OCI-LY7 (cell line): Measurements from ENCODE around the gene CCNL2. TPM values are rescaled to one million over a fixed set of nuclear protein-coding genes. Genes with fewer than 3 reads are reported as not detected.

Source experiments
- BruUV-seq: library from RNA; stranded (reverse); fragments of 400-500 nt; replicated peaks from 2 replicates; lab custom pipeline; 2021; lab: Mats Ljungman, UMichigan
- CTCF ChIA-PET: fragments of 300-600 bp; sonication (Branson Sonifier 250); formaldehyde crosslinking; loops from one replicate; lab custom pipeline; 2022; ENCODE audit warnings: antibody characterized with exemption; ENCODE audit not compliant: unreplicated experiment; lab: Charles Lee
- POLR2A ChIA-PET: fragments of 300-600 bp; sonication (Branson Sonifier 250); formaldehyde crosslinking; loops from one replicate; lab custom pipeline; 2022; ENCODE audit warnings: antibody characterized with exemption; lab: Charles Lee
- DNase-seq: peaks from one replicate; pipeline ENCODE4 v3.0.0-alpha.2; 2015; ENCODE audit warnings: low spot score
- H2AFZ ChIP-seq: fragments of 200-600 bp; sonication (generic), shearing (Covaris generic); 2 replicates; pipeline ENCODE4 v1.6.1; 2014; ENCODE audit warnings: mild to moderate bottlenecking, antibody characterized with exemption, low read length, moderate library complexity
- H3K27ac ChIP-seq: fragments of 200-600 bp; sonication (generic); 2 replicates; pipeline ENCODE4 v1.5.1; 2014; ENCODE audit warnings: mixed run types, low read depth, mild to moderate bottlenecking, moderate library complexity, low read length, inconsistent platforms; ENCODE audit not compliant: poor library complexity, severe bottlenecking
- H3K36me3 ChIP-seq: fragments of 200-600 bp; sonication (generic); 2 replicates; pipeline ENCODE4 v1.6.1; 2014; ENCODE audit warnings: mild to moderate bottlenecking, antibody characterized with exemption, low read length, moderate library complexity, mixed read lengths; ENCODE audit not compliant: insufficient read depth
- H3K4me1 ChIP-seq: fragments of 200-600 bp; sonication (generic); 2 replicates; pipeline ENCODE4 v1.5.1; 2014; ENCODE audit warnings: mild to moderate bottlenecking, low read length; ENCODE audit not compliant: insufficient read depth, poor library complexity, severe bottlenecking
- H3K4me2 ChIP-seq: fragments of 200-600 bp; sonication (generic); 2 replicates; pipeline ENCODE4 v1.6.1; 2014; ENCODE audit warnings: mild to moderate bottlenecking, low read length
- H3K4me3 ChIP-seq: fragments of 200-600 bp; sonication (generic); 2 replicates; pipeline ENCODE4 v1.5.1; 2014; ENCODE audit warnings: mild to moderate bottlenecking, low read depth, low read length; ENCODE audit not compliant: poor library complexity, severe bottlenecking
- H3K79me2 ChIP-seq: fragments of 200-600 bp; sonication (generic); 2 replicates; pipeline ENCODE4 v1.6.1; 2016; ENCODE audit warnings: low read depth, mild to moderate bottlenecking, low read length, moderate library complexity, mixed read lengths; ENCODE audit not compliant: insufficient read depth
- H3K9me2 ChIP-seq: fragments of 200-600 bp; sonication (generic); 2 replicates; pipeline ENCODE4 v1.6.1; 2016; ENCODE audit warnings: mild to moderate bottlenecking, low read length, mixed read lengths; ENCODE audit not compliant: insufficient read depth
- H3K9me3 ChIP-seq: fragments of 200-600 bp; sonication (generic); 2 replicates; pipeline ENCODE4 v1.6.1; 2014; ENCODE audit warnings: mild to moderate bottlenecking, mixed run types, low read length, mixed read lengths
- H4K20me1 ChIP-seq: fragments of 200-600 bp; sonication (generic); 2 replicates; pipeline ENCODE4 v1.6.1; 2014; ENCODE audit warnings: mild to moderate bottlenecking, antibody characterized with exemption, low read length, moderate library complexity, mixed read lengths; ENCODE audit not compliant: insufficient read depth
- CTCF ChIP-seq: fragments of 200-600 bp; sonication (generic); conservative IDR thresholded peaks from 2 replicates; pipeline ENCODE4 v1.5.1; 2014; ENCODE audit warnings: mild to moderate bottlenecking, antibody characterized with exemption, low read length, moderate library complexity, mixed read lengths
- EZH2phosphoT487 ChIP-seq: fragments of 200-600 bp; sonication (generic); IDR thresholded peaks from 2 replicates; pipeline ENCODE4 v1.6.1; 2018; ENCODE audit warnings: low read depth, borderline replicate concordance, mild to moderate bottlenecking, mixed run types, antibody characterized with exemption, low read length, moderate library complexity, mixed read lengths
- intact Hi-C: fragments of 100-400 bp; cut with micrococcal nuclease; formaldehyde crosslinking; loops from one replicate; pipeline ENCODE4 v1.10.0; 2022; ENCODE audit not compliant: unreplicated experiment
- total RNA-seq, 2 experiments: library from RNA; depleted of rRNA in 1 of 2; stranded (reverse); fragments of >200 nt in 1 of 2; shearing (Covaris generic) in 1 of 2; gene quantifications; 2 replicates each; pipeline ENCODE4 v1.2.3, GENCODE V29; 2014 to 2022

CCNL2 gene
- total RNA-seq, 2 experiments from 2014 or later, result 213 to 307 TPM

GRCh38 chr1:1364266-1364665 lies 34.9 kb downstream of the CCNL2 start:
- H4K20me1 ChIP-seq, result no peaks in the 10 kb centered on the region
- no peak overlapping the region for H3K27ac ChIP-seq
- no peak overlapping the region for H2AFZ ChIP-seq
- H3K9me3 ChIP-seq, result peaks cover 17% of the 10 kb centered on the region
- H3K36me3 ChIP-seq, result 0 out of 2 replicates have a peak, but pooled peaks cover 2% of the 10 kb centered on the region
- CTCF ChIA-PET, result no interaction called here
- no TSS peak for BruUV-seq
- H3K4me2 ChIP-seq, result no peak overlapping the region
- no peak for DNase-seq
- TF ChIP-seq CTCF, result no peak
- no peak for TF ChIP-seq EZH2phosphoT487
- no peaks in the 10 kb centered on the region for H3K9me2 ChIP-seq
- intact Hi-C loops, result no loop called here
- no peak overlapping the region for H3K4me3 ChIP-seq
- no peaks in the 10 kb centered on the region for H3K4me1 ChIP-seq
- POLR2A ChIA-PET, result no interaction called here
- H3K79me2 ChIP-seq, result no peaks in the 10 kb centered on the region

GRCh38 chr1:1361982-1362423 lies 37.1 kb downstream of the CCNL2 start:
- intact Hi-C loops, result no loop called here
- no peaks in the 10 kb centered on the region for H4K20me1 ChIP-seq

More at GRCh38 chr1:1361982-1362423, 37.1 kb downstream of the CCNL2 start:
- ChIA-PET CTCF (no interaction called here), POLR2A (no interaction called here)
- Histone ChIP-seq H3K4me1 (no peaks in the 10 kb centered on the region), H3K9me3 (peaks cover 14% of the 10 kb centered on the region), H2AFZ (no peak overlapping the region), H3K27ac (no peak overlapping the region), H3K4me2 (no peak overlapping the region), H3K9me2 (no peaks in the 10 kb centered on the region), H3K79me2 (no peaks in the 10 kb centered on the region), H3K36me3 (no peaks in the 10 kb centered on the region), H3K4me3 (no peak overlapping the region)
- DNase-seq, result no peak
- TF ChIP-seq EZH2phosphoT487, result no peak
- no peak for TF ChIP-seq CTCF
- BruUV-seq, result no TSS peak
